Mucosa of descending colon (tissue), 3 donors: ENCODE data around the gene CLDN24. TPM values are rescaled to one million over a fixed set of nuclear protein-coding genes. Genes with fewer than 3 reads are reported as not detected.

ENCODE experiments used
- ATAC-seq: fragments of 200-7000 bp; cut with Tn5 transposase; one replicate; pipeline ENCODE4 v1.9.1; 2020; ENCODE audit warnings: mild to moderate bottlenecking, moderate library complexity
- DNase-seq, 3 donors: peaks; one replicate each; pipeline ENCODE4 v3.0.0-alpha.2; 2020
- H3K36me3 ChIP-seq: fragments of 200-600 bp; one replicate; pipeline ENCODE4 v1.8.0; 2021; ENCODE audit warnings: low read depth, mild to moderate bottlenecking
- H3K4me1 ChIP-seq: fragments of 200-600 bp; one replicate; pipeline ENCODE4 v1.8.0; 2021; ENCODE audit warnings: low read depth, mild to moderate bottlenecking
- H3K4me3 ChIP-seq: fragments of 200-600 bp; one replicate; pipeline ENCODE4 v1.8.0; 2021; ENCODE audit warnings: mild to moderate bottlenecking
- H3K9me3 ChIP-seq: fragments of 200-600 bp; one replicate; pipeline ENCODE4 v1.8.0; 2021; ENCODE audit warnings: mild to moderate bottlenecking
- CTCF ChIP-seq: fragments of 200-600 bp; IDR thresholded peaks from one replicate; pipeline ENCODE4 v1.8.0; 2022; ENCODE audit warnings: antibody characterized with exemption, mild to moderate bottlenecking
- intact Hi-C, 2 donors: fragments of 100-400 bp; cut with DNase I in 1 of 2; cut with micrococcal nuclease in 1 of 2; formaldehyde crosslinking; loops; one replicate each; pipeline versions ENCODE4 v1.11.0 to v1.11.1; 2022; cut with DNase I, micrococcal nuclease
- total RNA-seq, 3 donors: library from RNA; stranded (reverse); fragmentation: NEBNext Ultra II Directional in 2 of 3; extraction: Animal tissue kit (Norgen Biotek cat#: 25700) in 2 of 3; gene quantifications; one replicate each; pipeline versions ENCODE4 v1.2.1 to v1.2.4, GENCODE V29; 2021 to 2023
- donor health status: DM: no; HTN: no; CAD: no; lungs with moderate emphysema.
- donor health status: DM: no; HTN: no; CAD: no.
- donor health status: DM: no; HTN: yes; CAD: no.

The CLDN24 gene
- total RNA-seq, 3 donors from 2014 or later = not detected

- peaks cover 6% of the 10 kb centered on the region for H3K4me1 ChIP-seq
- peak; percentile 18 for ATAC-seq
- TF ChIP-seq CTCF = no peak
Observed at GRCh38 chr4:183337833-183338232, 15.6 kb upstream of the CLDN24 start.

GRCh38 chr4:183337349-183337748 lies 15.1 kb upstream of the CLDN24 start:
- Histone ChIP-seq H3K4me3 (no peak overlapping the region), H3K36me3 (no peaks in the 10 kb centered on the region), H3K4me1 (peaks cover 4% of the 10 kb centered on the region), H3K9me3 (no peaks in the 10 kb centered on the region)
- TF ChIP-seq CTCF = no peak
- DNase-seq = no peak
- intact Hi-C loops = no loop called here
- no peak for ATAC-seq

More at GRCh38 chr4:183337833-183338232, 15.6 kb upstream of the CLDN24 start:
- intact Hi-C loops = no loop called here
- no peak for DNase-seq
- no peaks in the 10 kb centered on the region for H3K9me3 ChIP-seq
- H3K36me3 ChIP-seq = no peaks in the 10 kb centered on the region
- H3K4me3 ChIP-seq = no peak overlapping the region

- no peak for TF ChIP-seq CTCF
- no peak overlapping the region for H3K4me3 ChIP-seq
- intact Hi-C loops = no loop called here
- H3K36me3 ChIP-seq = no peaks in the 10 kb centered on the region
- DNase-seq (no peak), ATAC-seq (peak; percentile 73)
- H3K9me3 ChIP-seq = no peaks in the 10 kb centered on the region
- H3K4me1 ChIP-seq = peaks cover 4% of the 10 kb centered on the region
Observed at GRCh38 chr4:183335369-183335940, 13.2 kb upstream of the CLDN24 start.

- Histone ChIP-seq H3K36me3 (no peaks in the 10 kb centered on the region), H3K4me1 (peaks cover 4% of the 10 kb centered on the region), H3K9me3 (no peaks in the 10 kb centered on the region), H3K4me3 (no peak overlapping the region)
- intact Hi-C loops = no loop called here
- DNase-seq = no peak
- no peak for TF ChIP-seq CTCF
- peak; percentile 71 for ATAC-seq
Observed at GRCh38 chr4:183333983-183334382, 11.8 kb upstream of the CLDN24 start.

- intact Hi-C loops = no loop called here
- Histone ChIP-seq H3K4me1 (peaks cover 4% of the 10 kb centered on the region), H3K36me3 (no peaks in the 10 kb centered on the region), H3K9me3 (no peaks in the 10 kb centered on the region), H3K4me3 (no peak overlapping the region)
- ATAC-seq (no peak), DNase-seq (no peak)
- no peak for TF ChIP-seq CTCF
Observed at GRCh38 chr4:183333202-183333601, 11.0 kb upstream of the CLDN24 start.

GRCh38 chr4:183332447-183332846 lies 10.2 kb upstream of the CLDN24 start:
- intact Hi-C loops = no loop called here
- no peak for DNase-seq
- Histone ChIP-seq H3K4me1 (peaks cover 4% of the 10 kb centered on the region), H3K4me3 (no peak overlapping the region), H3K9me3 (no peaks in the 10 kb centered on the region), H3K36me3 (no peaks in the 10 kb centered on the region)
- TF ChIP-seq CTCF = no peak
- no peak for ATAC-seq
